Hepatocyte (in vitro differentiated cells): Measurements from ENCODE around the gene COQ9.

ENCODE experiments used
- CTCF ChIP-seq: fragments of 200-600 bp; sonication (generic); IDR thresholded peaks from 2 replicates; pipeline ENCODE4 v1.5.1; 2016; ENCODE audit warnings: antibody characterized with exemption, mild to moderate bottlenecking; ENCODE audit not compliant: poor library complexity
- EZH2 ChIP-seq: fragments of 200-600 bp; sonication (generic); IDR thresholded peaks from 2 replicates; pipeline ENCODE4 v1.6.1; 2016; ENCODE audit warnings: antibody characterized with exemption, mild to moderate bottlenecking, borderline replicate concordance

GRCh38 chr16:57482845-57483545, 35.7 kb downstream of the COQ9 start:
- TF ChIP-seq EZH2, result no peak
- TF ChIP-seq CTCF, result no peak
